OCI-LY1 (cell line): ENCODE measurements around the gene XRCC1.

Source experiments
- H2AFZ ChIP-seq: fragments of 200-600 bp; sonication (generic), shearing (Covaris generic); 2 replicates; pipeline ENCODE4 v1.6.0; 2014; ENCODE audit warnings: antibody characterized with exemption, mild to moderate bottlenecking, low read length
- H3F3A ChIP-seq: fragments of 200-600 bp; sonication (generic), shearing (Covaris generic); 2 replicates; pipeline ENCODE4 v1.6.0; 2014; ENCODE audit warnings: mild to moderate bottlenecking, antibody characterized with exemption, low read length, moderate library complexity; ENCODE audit not compliant: insufficient read depth
- H3K27ac ChIP-seq: fragments of 200-600 bp; sonication (generic); 2 replicates; pipeline ENCODE4 v1.5.1; 2014; ENCODE audit warnings: low read length, mixed run types, mild to moderate bottlenecking, low read depth; ENCODE audit not compliant: poor library complexity, severe bottlenecking
- H3K27me3 ChIP-seq: fragments of 200-600 bp; sonication (generic); 2 replicates; pipeline ENCODE4 v1.6.0; 2014; ENCODE audit warnings: antibody characterized with exemption, mild to moderate bottlenecking, low read length, moderate library complexity; ENCODE audit not compliant: insufficient read depth
- H3K36me3 ChIP-seq: fragments of 200-600 bp; sonication (generic); 2 replicates; pipeline ENCODE4 v1.6.1; 2014; ENCODE audit warnings: mild to moderate bottlenecking, antibody characterized with exemption, low read length, moderate library complexity, mixed read lengths; ENCODE audit not compliant: insufficient read depth
- H3K4me1 ChIP-seq: fragments of 200-600 bp; sonication (generic); 2 replicates; pipeline ENCODE4 v1.5.1; 2014; ENCODE audit warnings: mild to moderate bottlenecking, low read length, moderate library complexity; ENCODE audit not compliant: insufficient read depth, severe bottlenecking
- H3K4me2 ChIP-seq: fragments of 200-600 bp; sonication (generic), shearing (Covaris generic); 2 replicates; pipeline ENCODE4 v1.6.1; 2014; ENCODE audit warnings: low read length
- H3K4me3 ChIP-seq: fragments of 200-600 bp; sonication (generic); 2 replicates; pipeline ENCODE4 v1.5.1; 2014; ENCODE audit warnings: low read length, low read depth, mild to moderate bottlenecking, mixed read lengths; ENCODE audit not compliant: poor library complexity, severe bottlenecking
- H3K79me2 ChIP-seq: fragments of 200-600 bp; shearing (Covaris generic); 2 replicates; pipeline ENCODE4 v1.6.1; 2016; ENCODE audit warnings: mixed run types, low read length, mixed read lengths; ENCODE audit not compliant: insufficient read depth
- H3K9ac ChIP-seq: fragments of 200-600 bp; sonication (generic), shearing (Covaris generic); 2 replicates; pipeline ENCODE4 v1.6.1; 2014; ENCODE audit warnings: mild to moderate bottlenecking, low read length, mixed read lengths
- H3K9me2 ChIP-seq: fragments of 200-600 bp; sonication (generic), shearing (Covaris generic); 2 replicates; pipeline ENCODE4 v1.6.1; 2014; ENCODE audit warnings: low read depth, mild to moderate bottlenecking, low read length, mixed read lengths
- H3K9me3 ChIP-seq: fragments of 200-600 bp; shearing (Covaris generic); 2 replicates; pipeline ENCODE4 v1.6.1; 2014; ENCODE audit warnings: low read length, mixed read lengths
- H4K20me1 ChIP-seq: fragments of 200-600 bp; sonication (generic), shearing (Covaris generic); 2 replicates; pipeline ENCODE4 v1.6.0; 2016; ENCODE audit warnings: mild to moderate bottlenecking, low read length; ENCODE audit not compliant: insufficient read depth
- CTCF ChIP-seq: fragments of 200-600 bp; sonication (generic), shearing (Covaris generic); IDR thresholded peaks from 2 replicates; pipeline ENCODE4 v1.5.1; 2017; ENCODE audit warnings: mild to moderate bottlenecking, antibody characterized with exemption, low read length, moderate library complexity, mixed read lengths
- EZH2 ChIP-seq: fragments of 200-600 bp; sonication (generic), shearing (Covaris generic); IDR thresholded peaks from 2 replicates; pipeline ENCODE4 v1.8.0; 2017; ENCODE audit warnings: borderline replicate concordance, mixed run types, mild to moderate bottlenecking, antibody characterized with exemption, low read length, moderate library complexity, mixed read lengths

The XRCC1 gene

GRCh38 chr19:43553656-43554055, 21.7 kb downstream of the XRCC1 start:
- H3K4me2 ChIP-seq, result no peak overlapping the region
- H3K27ac ChIP-seq, result no peak overlapping the region
- H3K9ac ChIP-seq, result no peak overlapping the region
- H2AFZ ChIP-seq, result no peak overlapping the region
- no peaks in the 10 kb centered on the region for H3F3A ChIP-seq
- H3K9me3 ChIP-seq, result no peaks in the 10 kb centered on the region
- H4K20me1 ChIP-seq, result no peaks in the 10 kb centered on the region
- no peaks in the 10 kb centered on the region for H3K27me3 ChIP-seq
- H3K4me3 ChIP-seq, result no peak overlapping the region
- H3K9me2 ChIP-seq, result no peaks in the 10 kb centered on the region
- H3K79me2 ChIP-seq, result no peaks in the 10 kb centered on the region
- peaks cover 44% of the 10 kb centered on the region for H3K36me3 ChIP-seq
- H3K4me1 ChIP-seq, result no peaks in the 10 kb centered on the region
- TF ChIP-seq EZH2 (no peak), CTCF (no peak)

- Histone ChIP-seq H3K4me2 (no peak overlapping the region), H3K27me3 (no peaks in the 10 kb centered on the region), H3K4me1 (no peaks in the 10 kb centered on the region), H3K27ac (no peak overlapping the region), H3K9ac (no peak overlapping the region), H3K9me2 (no peaks in the 10 kb centered on the region), H2AFZ (no peak overlapping the region), H3K36me3 (peaks cover 44% of the 10 kb centered on the region), H3K4me3 (no peak overlapping the region), H3F3A (no peaks in the 10 kb centered on the region), H4K20me1 (no peaks in the 10 kb centered on the region), H3K9me3 (no peaks in the 10 kb centered on the region), H3K79me2 (no peaks in the 10 kb centered on the region)
- TF ChIP-seq EZH2 (no peak), CTCF (no peak)
Measured at GRCh38 chr19:43552616-43553015, 22.7 kb downstream of the XRCC1 start.

- TF ChIP-seq EZH2, result no peak
- no peak for TF ChIP-seq CTCF
- Histone ChIP-seq H3F3A (no peaks in the 10 kb centered on the region), H3K4me1 (no peaks in the 10 kb centered on the region), H2AFZ (no peak overlapping the region), H3K27ac (no peak overlapping the region), H3K9ac (no peak overlapping the region), H3K36me3 (peaks cover 44% of the 10 kb centered on the region), H3K9me2 (no peaks in the 10 kb centered on the region), H4K20me1 (no peaks in the 10 kb centered on the region), H3K4me2 (no peak overlapping the region), H3K4me3 (no peak overlapping the region), H3K9me3 (no peaks in the 10 kb centered on the region), H3K27me3 (no peaks in the 10 kb centered on the region), H3K79me2 (no peaks in the 10 kb centered on the region)
Measured at GRCh38 chr19:43552198-43552450, 23.2 kb downstream of the XRCC1 start.
